Epithelial cell of esophagus (primary cell): ENCODE data around the gene TSPAN5.

Source experiments
- DNase-seq: peaks from one replicate; pipeline ENCODE4 v3.0.0; 2010; ENCODE audit warnings: low read depth
- H3K4me3 ChIP-seq: 2 replicates; pipeline ENCODE4 v1.5.1; 2011; ENCODE audit warnings: mild to moderate bottlenecking, low read length, control low read depth
- TF ChIP-seq, protein P1 (sequence below): IDR thresholded peaks from 2 replicates; pipeline ENCODE4 v1.5.1; 2011; ENCODE audit warnings: low read depth, mild to moderate bottlenecking, low read length, control low read depth, inconsistent platforms; ENCODE audit not compliant: insufficient read depth; ENCODE audit errors: missing control alignments

Gene TSPAN5

GRCh38 chr4:98673288-98673644, 14.9 kb upstream of the TSPAN5 start:
- TF ChIP-seq, protein P1, sequence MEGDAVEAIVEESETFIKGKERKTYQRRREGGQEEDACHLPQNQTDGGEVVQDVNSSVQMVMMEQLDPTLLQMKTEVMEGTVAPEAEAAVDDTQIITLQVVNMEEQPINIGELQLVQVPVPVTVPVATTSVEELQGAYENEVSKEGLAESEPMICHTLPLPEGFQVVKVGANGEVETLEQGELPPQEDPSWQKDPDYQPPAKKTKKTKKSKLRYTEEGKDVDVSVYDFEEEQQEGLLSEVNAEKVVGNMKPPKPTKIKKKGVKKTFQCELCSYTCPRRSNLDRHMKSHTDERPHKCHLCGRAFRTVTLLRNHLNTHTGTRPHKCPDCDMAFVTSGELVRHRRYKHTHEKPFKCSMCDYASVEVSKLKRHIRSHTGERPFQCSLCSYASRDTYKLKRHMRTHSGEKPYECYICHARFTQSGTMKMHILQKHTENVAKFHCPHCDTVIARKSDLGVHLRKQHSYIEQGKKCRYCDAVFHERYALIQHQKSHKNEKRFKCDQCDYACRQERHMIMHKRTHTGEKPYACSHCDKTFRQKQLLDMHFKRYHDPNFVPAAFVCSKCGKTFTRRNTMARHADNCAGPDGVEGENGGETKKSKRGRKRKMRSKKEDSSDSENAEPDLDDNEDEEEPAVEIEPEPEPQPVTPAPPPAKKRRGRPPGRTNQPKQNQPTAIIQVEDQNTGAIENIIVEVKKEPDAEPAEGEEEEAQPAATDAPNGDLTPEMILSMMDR = no peak
- no peak for DNase-seq
- H3K4me3 ChIP-seq = no peak overlapping the region

DNA sequence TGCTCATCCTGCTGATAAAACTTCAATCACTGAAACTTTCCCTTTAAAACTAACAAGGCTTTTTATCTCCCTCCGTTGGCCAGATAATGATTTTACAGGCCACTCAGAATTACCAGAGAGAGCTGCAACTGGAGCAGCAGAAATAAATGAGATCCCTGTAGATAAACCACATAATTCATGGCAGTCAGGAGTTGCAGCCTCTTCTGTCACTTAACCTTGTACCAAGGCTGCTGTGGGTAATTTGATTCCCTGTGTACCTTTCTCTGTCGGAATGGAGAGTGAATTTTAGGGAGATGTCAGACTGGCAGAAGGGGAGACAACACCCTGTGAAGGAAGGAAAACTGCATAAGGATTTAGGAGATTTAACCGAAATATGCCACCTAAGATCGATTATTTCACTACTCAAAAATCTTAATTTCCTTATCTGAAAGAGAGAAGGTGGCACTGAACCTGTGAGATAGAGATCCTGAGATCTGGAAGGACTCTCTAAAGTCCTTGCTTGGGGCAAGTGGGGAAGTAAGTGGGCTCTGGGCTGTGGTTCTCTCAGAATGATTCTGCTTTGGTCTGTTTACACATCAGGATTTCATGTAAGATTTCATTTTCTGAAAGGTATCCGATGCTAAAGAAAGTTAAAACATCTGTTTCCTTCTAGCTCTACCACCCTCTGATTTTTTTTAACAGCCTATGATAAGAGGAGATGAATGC, 14.3 kb upstream of the TSPAN5 start:
- TF ChIP-seq, protein P1 = no peak
- DNase-seq = no peak
- H3K4me3 ChIP-seq = no peak overlapping the region

- no peak for DNase-seq
- H3K4me3 ChIP-seq = no peak overlapping the region
- TF ChIP-seq, protein P1 = no peak
These were observed 12.7 kb upstream of the TSPAN5 start for GRCh38 chr4:98671131-98671530.

- TF ChIP-seq, protein P1 = no peak
- no peak for DNase-seq
- no peak overlapping the region for H3K4me3 ChIP-seq
These were observed 11.8 kb upstream of the TSPAN5 start for GRCh38 chr4:98670186-98670585.

- no peak overlapping the region for H3K4me3 ChIP-seq
- TF ChIP-seq, protein P1 = no peak
- no peak for DNase-seq
These were observed 11.2 kb upstream of the TSPAN5 start for GRCh38 chr4:98669577-98669976.

- no peak overlapping the region for H3K4me3 ChIP-seq
- no peak for DNase-seq
- TF ChIP-seq, protein P1 = no peak
These were observed 6.5 kb upstream of the TSPAN5 start for GRCh38 chr4:98664959-98665358.
